Right ventricle myocardium superior (tissue), 1 donor: ENCODE measurements around the gene HTRA3. TPM values are rescaled to one million over a fixed set of nuclear protein-coding genes. Genes with fewer than 3 reads are reported as not detected.
A peak's percentile ranks its signal among the peaks of the same experiment; 100 is the strongest.

Experiments
- ATAC-seq: fragments of 200-7000 bp; cut with Tn5 transposase; one replicate; pipeline ENCODE4 v1.9.1; 2020; ENCODE audit warnings: mild to moderate bottlenecking; ENCODE audit not compliant: poor library complexity
- DNase-seq: peaks from one replicate; pipeline ENCODE4 v3.0.0-alpha.2; 2020
- intact Hi-C: fragments of 100-400 bp; cut with DNase I; formaldehyde crosslinking; loops from one replicate; pipeline ENCODE4 v1.11.2; 2022
- total RNA-seq: library from RNA; stranded (reverse); fragmentation: NEBNext Ultra II Directional; extraction: Animal tissue kit (Norgen Biotek cat#: 25700); gene quantifications from one replicate; pipeline ENCODE4 v1.2.1, GENCODE V29; 2021
- donor health status: DM: no; HTN: yes; CAD: no; lungs with severe emphysema.

HTRA3 gene
- total RNA-seq, 1 donor from 2014 or later: 123 TPM

DNA sequence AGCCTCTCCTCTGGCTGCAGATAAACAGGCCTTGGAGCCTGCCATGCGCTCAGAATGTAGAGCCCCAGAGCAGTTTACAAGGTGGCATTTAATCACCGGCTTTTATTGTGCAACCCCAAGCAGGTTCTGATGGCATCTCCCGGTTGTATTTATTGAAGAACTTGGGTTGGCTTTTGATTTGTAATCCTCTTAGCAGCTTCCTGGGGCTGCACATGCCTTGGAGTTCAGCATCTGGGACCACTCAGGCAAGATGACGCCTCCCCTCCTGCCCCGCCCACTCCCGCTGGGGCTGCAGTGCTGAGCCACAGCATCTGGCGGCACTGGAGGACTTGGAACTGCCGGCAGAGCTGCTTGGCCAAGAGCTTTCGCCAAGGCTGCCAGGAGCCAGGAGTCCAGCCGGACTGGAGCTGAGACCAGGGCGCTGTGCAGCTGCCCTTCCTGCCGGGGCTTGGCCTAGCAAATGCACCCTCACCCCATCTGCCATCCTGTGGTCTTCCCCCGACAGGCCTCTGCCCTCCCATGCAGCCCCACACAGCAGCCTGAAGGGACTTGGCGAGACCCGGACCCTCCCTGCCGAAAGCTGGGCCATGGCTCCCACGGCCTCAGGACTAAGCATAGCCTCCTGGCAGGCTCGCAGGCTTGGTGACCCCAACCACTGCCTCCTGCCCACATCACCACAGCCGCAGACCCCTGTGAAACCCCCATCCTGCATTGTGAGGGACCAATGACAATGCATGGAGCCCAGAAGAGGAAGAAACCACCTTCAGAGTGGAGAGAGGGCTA is 5.4 kb downstream of the HTRA3 start:
- intact Hi-C loops: loop anchor here (2.0 kb wide), 1 partner anchor 128 kb away; no protein-coding TSS in a partner anchor
- peak; percentile 95 for DNase-seq
- peak; percentile 73 for ATAC-seq

DNA sequence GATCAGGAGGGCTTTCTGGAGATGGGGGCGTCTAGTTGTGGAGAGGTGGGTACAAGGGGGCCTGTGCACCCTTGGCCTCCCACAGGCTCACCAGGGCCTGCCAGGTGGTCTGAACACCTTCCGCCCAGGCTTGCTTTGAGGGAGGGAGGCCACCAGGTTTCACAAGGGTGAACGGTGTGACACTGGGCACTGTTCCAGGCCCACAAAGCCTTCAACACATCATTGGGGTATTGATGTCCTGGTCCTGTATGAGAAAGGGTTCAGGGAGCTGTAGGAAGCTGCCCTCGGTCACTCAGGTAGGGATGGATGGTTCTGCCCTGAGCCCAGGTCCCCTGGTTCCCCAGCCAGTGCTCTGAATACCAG is 6.0 kb downstream of the HTRA3 start:
- no peak for ATAC-seq
- intact Hi-C loops: loop anchor here (2.0 kb wide), 1 partner anchor 127 kb away; no protein-coding TSS in a partner anchor
- DNase-seq: no peak

- DNase-seq (peak; percentile 87), ATAC-seq (peak; percentile 59)
- intact Hi-C loops: no loop called here
Observed at GRCh38 chr4:8276358-8277240, 7.0 kb downstream of the HTRA3 start.

DNA sequence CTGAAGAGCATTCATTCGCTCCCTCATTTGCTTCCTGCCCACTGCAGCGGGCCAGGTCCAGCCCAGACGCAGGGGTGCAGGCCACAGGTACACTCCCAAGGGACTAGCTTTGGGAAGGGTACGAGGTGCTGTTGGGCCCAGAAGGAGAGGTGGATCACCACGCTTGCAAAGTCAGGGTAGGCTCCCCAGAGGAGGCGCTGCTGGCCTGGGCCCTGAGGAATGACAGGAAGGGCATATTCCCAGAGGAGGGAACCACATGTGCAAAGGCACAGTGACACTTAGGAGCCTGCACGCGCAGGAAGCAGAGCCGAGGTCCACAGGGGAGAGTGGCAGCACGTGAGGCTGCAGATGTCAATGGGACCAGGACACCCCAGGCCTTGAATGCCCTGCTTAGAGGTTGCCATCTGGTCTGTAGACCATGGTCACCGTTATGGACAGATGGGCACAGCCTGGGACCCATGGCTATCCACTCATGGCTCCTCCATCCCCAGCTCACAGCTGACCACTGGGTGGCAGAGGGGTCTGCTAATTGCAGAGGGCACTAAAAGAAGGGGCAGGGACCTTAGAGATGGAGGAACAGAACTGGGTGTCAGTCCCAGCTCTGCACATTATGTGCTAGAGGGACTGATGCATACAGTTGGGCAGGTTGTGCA is 7.9 kb downstream of the HTRA3 start:
- ATAC-seq (no peak), DNase-seq (peak; percentile 33)
- intact Hi-C loops: no loop called here

DNA sequence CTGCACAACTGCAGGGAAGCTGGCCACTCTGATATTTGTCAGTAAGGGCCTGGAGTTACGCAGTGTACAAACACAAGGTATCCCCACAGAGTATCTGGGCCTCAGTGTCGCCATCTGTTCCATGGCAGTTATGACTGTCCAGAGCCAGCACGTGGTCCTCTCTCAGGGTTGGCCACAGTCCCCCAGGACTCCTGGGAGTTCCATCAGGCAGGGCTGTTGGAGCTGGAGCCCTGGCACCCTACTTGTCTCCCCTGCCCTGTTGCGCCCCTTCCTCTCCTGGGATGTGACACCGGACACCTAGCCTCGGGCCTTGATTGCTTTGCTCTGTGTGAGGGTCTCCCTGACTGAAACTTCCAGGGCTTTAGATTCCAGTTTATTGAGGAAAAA is 8.4 kb downstream of the HTRA3 start:
- no peak for ATAC-seq
- peak; percentile 43 for DNase-seq
- intact Hi-C loops: no loop called here

- peak; percentile 50 for DNase-seq
- intact Hi-C loops: no loop called here
- no peak for ATAC-seq
Observed at GRCh38 chr4:8278421-8279287, 9.1 kb downstream of the HTRA3 start.

DNA sequence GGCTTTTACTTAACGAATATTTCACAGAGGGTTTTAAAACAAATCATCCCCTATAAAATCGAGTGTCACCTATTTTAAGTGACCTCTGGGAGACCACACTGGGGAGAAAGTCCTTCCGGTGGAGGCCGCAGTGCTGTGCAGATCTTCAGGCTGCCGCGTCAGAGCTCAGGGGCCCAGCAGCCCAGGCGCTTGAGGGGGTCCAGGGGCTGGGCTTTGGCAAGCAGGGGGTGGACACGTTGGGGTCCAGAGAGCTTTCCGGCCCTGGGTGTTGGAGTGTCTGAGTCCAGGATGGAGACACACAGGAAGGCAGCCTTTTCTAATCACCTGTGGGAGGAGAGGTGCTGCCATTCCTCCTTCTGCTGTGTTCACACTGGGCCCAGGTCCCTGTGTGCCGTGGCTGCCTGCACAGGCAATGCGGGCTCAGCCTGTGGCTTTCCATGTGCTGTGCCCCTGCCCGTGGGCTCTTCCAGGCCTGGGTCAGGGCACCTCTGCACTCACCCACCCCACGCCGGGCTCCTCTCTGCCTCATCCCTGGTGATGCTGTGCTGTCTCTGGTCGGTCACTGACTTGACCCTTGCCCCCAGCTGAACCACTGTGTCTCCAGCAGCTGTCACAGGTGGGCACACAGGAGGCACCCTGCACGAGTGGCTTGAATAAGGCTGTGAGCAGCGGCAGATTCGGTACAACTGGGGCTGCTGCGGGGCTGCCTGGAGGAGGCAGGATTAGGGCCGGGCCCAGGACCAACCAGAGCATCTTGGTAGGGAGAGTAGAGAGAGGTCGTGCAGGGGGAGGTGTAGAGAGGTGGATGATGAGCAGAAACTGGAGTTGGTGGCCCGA is 10.0 kb downstream of the HTRA3 start:
- DNase-seq: peak; percentile 34
- ATAC-seq: no peak
- intact Hi-C loops: no loop called here

DNA sequence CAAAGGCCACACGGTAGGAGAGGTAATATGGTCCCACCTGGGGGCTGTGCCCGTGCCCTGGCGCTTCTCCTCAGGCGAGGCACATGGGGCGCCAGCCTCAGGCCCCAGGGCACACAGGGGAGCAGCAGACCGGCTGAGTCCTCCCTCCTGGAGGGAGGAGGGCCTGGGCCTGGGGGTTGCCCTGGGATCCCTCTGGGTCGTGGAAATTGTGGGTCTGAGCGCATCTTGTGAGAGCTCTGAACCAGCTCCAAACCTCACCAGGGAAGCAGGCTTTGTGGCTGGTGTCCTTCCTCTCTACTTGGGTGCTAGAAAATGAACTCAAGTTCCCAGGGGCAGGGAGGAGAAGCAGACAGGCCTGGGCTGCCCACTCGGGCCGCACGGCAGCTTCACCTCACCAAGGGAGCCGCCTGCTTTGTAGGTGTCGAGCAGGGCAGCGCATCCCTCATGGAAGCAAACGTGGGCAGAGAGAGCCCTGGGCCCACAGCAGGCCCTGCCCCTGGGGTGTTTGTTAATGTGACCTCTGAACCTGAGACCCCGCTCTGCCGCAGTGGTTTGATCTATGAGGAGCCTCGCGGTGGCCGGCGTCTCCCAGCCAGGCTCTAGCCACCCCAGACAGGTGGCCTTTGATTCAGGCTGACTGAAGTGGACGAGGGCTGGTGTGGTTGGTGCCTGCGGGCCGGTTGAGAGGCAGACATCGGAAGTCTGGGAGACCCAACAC is 10.8 kb downstream of the HTRA3 start:
- intact Hi-C loops: no loop called here
- no peak for ATAC-seq
- DNase-seq: peak; percentile 40

DNA sequence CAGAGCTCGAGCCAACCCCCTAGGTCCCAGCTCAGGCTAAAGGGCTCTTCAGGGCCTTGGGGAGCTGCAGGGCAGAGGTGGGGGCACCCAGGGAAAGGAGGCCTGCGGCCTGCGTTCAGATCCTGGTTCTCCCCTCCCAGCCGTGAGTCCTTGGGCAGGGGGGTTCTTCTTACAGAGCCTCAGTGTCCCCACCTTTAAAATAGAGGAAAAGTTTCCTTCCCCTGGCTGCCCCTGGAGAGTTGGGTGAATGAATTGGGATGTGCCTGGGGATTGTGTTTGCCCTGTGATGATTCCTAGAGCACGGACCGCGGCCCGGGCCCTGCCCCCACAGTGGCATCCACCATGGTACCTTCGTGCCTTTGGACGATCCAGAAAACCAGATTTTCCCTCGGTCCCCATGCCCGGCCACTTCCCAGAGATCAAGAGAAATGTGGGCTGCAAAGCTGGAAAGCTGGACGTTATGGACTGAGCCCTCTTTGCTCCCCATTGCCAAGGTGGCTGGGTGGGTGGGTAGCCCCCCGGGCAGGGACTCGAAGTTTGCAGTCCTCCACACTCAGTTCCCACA is 11.4 kb downstream of the HTRA3 start:
- no peak for ATAC-seq
- no peak for DNase-seq
- intact Hi-C loops: no loop called here

GRCh38 chr4:8281519-8282133 is 12.1 kb downstream of the HTRA3 start:
- intact Hi-C loops: no loop called here
- DNase-seq (peak; percentile 92), ATAC-seq (peak; percentile 68)

DNA sequence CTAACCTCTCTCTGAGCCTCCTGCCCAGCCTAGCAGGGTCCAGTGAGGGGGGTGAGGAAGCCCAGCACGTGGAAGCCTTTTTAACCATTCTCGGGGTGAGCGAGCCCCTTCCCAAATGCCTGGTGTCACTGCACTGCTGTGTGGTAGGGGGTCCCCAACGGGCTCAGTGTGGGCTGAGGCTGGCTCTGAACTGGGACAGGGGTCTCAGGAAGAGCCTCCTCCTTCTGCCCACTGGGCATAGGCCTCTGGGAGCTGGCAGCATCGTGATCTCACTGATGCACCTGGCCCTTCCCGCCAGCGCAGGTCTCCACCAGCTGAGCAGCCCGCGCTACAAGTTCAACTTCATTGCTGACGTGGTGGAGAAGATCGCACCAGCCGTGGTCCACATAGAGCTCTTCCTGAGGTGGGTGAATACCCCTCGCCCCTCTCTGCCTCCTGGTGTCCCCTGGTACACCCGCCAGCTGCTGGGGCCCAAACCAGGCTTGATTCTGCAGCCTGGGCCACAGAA is 12.6 kb downstream of the HTRA3 start:
- ATAC-seq (no peak), DNase-seq (peak; percentile 44)

DNA sequence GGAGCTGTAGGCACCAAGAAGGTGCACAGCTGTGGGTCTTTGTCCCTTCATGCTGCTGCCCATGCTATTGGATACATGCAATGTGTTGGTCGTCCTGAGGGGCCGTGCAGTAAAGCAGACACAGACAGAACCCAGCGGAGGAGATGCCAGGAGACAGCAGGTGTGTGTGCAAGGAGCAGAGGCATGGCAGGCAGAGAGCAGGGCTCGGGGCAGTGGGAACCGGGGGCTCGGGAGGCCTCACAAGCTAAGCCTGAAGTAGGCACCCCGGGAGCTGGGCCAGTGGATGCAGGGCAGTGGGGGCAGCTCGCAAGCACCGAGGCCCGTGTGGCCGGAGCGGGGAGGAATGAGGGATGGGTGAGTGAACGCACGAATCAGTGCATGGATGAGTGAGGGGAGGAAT is 13.2 kb downstream of the HTRA3 start:
- ATAC-seq (no peak), DNase-seq (peak; percentile 33)
- intact Hi-C loops: no loop called here

More for the DNA sequence above, 12.6 kb downstream of the HTRA3 start:
- intact Hi-C loops: no loop called here

DNA sequence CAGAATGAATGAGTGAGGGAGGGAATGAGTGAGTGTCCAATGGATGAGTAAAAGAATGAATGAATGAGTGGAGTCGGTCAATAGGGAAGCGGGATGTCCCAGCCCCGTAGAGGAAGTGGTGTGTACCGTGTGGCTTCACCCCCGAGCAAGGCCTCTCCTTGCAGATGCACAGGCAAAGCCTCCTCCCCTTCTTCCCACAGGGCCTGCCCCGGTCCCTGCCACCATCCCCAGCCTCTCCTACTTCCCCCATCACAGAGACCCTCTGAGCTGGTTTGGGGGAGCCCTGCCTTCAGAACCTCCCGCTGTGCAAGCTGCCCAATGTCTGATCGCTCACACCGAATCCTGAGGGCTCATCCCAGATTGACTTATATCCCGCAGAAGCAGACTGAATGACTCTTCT is 13.6 kb downstream of the HTRA3 start:
- DNase-seq (peak; percentile 33), ATAC-seq (no peak)
- intact Hi-C loops: no loop called here

- ATAC-seq (no peak), DNase-seq (peak; percentile 48)
- intact Hi-C loops: no loop called here
Observed at GRCh38 chr4:8283631-8284121, 14.1 kb downstream of the HTRA3 start.

- DNase-seq: peak; percentile 25
- intact Hi-C loops: no loop called here
- ATAC-seq: no peak
Observed at GRCh38 chr4:8284391-8284790, 14.8 kb downstream of the HTRA3 start.
